A549 (cell line): ENCODE results near the gene ZCCHC12. TPM values are rescaled to one million over a fixed set of nuclear protein-coding genes. Genes with fewer than 3 reads are reported as not detected.

ENCODE experiments used
- ATAC-seq, 2 experiments: fragments of 200-7000 bp in 1 of 2; fragments of >200 bp in 1 of 2; cut with Nextera tagmentation in 1 of 2; cut with Tn5 transposase in 1 of 2; 3 replicates each; pipeline versions ENCODE4 v1.8.0 to v1.9.1; 2018 to 2020; ENCODE audit warnings: mild to moderate bottlenecking in 1 of 2, moderate library complexity in 1 of 2
- CTCF ChIA-PET: fragments of 300-600 bp; sonication (Branson Sonifier 250); formaldehyde crosslinking; extraction: SDS; loops from one replicate; lab custom pipeline; 2021; ENCODE audit warnings: antibody characterized with exemption, inconsistent platforms; lab: Yijun Ruan, JAX
- POLR2A ChIA-PET: fragments of 350-600 bp; formaldehyde crosslinking; extraction: SDS; loops from one replicate; lab custom pipeline; 2021; ENCODE audit warnings: antibody characterized with exemption, inconsistent platforms; lab: Yijun Ruan, JAX
- DNase-seq, 2 experiments: peaks; one replicate each; pipeline versions ENCODE4 v3.0.0 to v3.0.0-alpha.2; 2011 to 2016; ENCODE audit warnings: low read depth in 1 of 2, low spot score in 1 of 2
- FAIRE-seq: peaks from 2 replicates; lab custom pipeline; 2011; peaks lifted over from hg19 to GRCh38; lab: Jason Lieb, UNC
- H3K27ac ChIP-seq, 2 experiments: fragments of >200 bp; sonication (Bioruptor Twin); formaldehyde crosslinking; 3 replicates each; pipeline ENCODE4 v1.5.1; 2016 to 2017
- H3K4me1 ChIP-seq: fragments of >200 bp; sonication (Bioruptor Twin); formaldehyde crosslinking; 3 replicates; pipeline ENCODE4 v1.6.1; 2016
- H3K4me2 ChIP-seq: fragments of >200 bp; sonication (Bioruptor Twin); formaldehyde crosslinking; 3 replicates; pipeline ENCODE4 v1.6.1; 2016
- H3K4me3 ChIP-seq: fragments of >200 bp; sonication (Bioruptor Twin); formaldehyde crosslinking; 3 replicates; pipeline ENCODE4 v1.5.1; 2016
- H3K9me3 ChIP-seq: fragments of >200 bp; sonication (Bioruptor Twin); formaldehyde crosslinking; 3 replicates; pipeline ENCODE4 v1.6.1; 2016
- BHLHE40 ChIP-seq: IDR thresholded peaks from 2 replicates; pipeline ENCODE4 v1.6.1; 2012; ENCODE audit warnings: low read depth, low read length, inconsistent platforms
- CBX2 ChIP-seq: fragments of 200-600 bp; sonication (generic); IDR thresholded peaks from 2 replicates; pipeline ENCODE4 v1.6.1; 2016; ENCODE audit warnings: low read depth, mild to moderate bottlenecking, borderline replicate concordance
- CEBPB ChIP-seq, 2 experiments: fragments of >200 bp in 1 of 2; sonication (Bioruptor Twin) in 1 of 2; formaldehyde crosslinking in 1 of 2; IDR thresholded peaks; 2 replicates each; pipeline ENCODE4 v1.6.1; 2012 to 2016
- EHMT2 ChIP-seq: fragments of 200-600 bp; sonication (generic); IDR thresholded peaks from 2 replicates; pipeline ENCODE4 v1.6.1; 2016; ENCODE audit warnings: antibody characterized with exemption, low read depth, mild to moderate bottlenecking, moderate library complexity
- EP300 ChIP-seq, 2 experiments: fragments of >200 bp; sonication (Bioruptor Twin); formaldehyde crosslinking; IDR thresholded peaks; 2 replicates in 1 of 2; 3 replicates in 1 of 2; pipeline ENCODE4 v1.6.1; 2016 to 2017
- ESRRA ChIP-seq: fragments of 150-350 bp; IDR thresholded peaks from 2 replicates; pipeline ENCODE4 v1.6.1; 2014; ENCODE audit warnings: mild to moderate bottlenecking, low read length, borderline replicate concordance
- FOXS1 ChIP-seq: fragments of 250-450 bp; sonication (Bioruptor Pico); IDR thresholded peaks from 2 replicates; pipeline ENCODE4 v1.5.0; 2020; ENCODE audit warnings: mild to moderate bottlenecking, moderate library complexity
- GATA3 ChIP-seq: IDR thresholded peaks from 2 replicates; pipeline ENCODE4 v1.6.1; 2012; ENCODE audit warnings: borderline replicate concordance
- HDAC2 ChIP-seq: fragments of 200-600 bp; sonication (generic); IDR thresholded peaks from 2 replicates; pipeline ENCODE4 v1.6.1; 2016
- HOXA7 ChIP-seq: fragments of 250-450 bp; sonication (Bioruptor Pico); IDR thresholded peaks from 2 replicates; pipeline ENCODE4 v1.5.0; 2020; ENCODE audit warnings: mild to moderate bottlenecking, moderate library complexity
- HOXB13 ChIP-seq: fragments of 250-450 bp; sonication (Bioruptor Pico); IDR thresholded peaks from 2 replicates; pipeline ENCODE4 v1.5.0; 2020; ENCODE audit warnings: low read depth, mild to moderate bottlenecking, moderate library complexity
- HOXB5 ChIP-seq: fragments of 250-450 bp; sonication (Bioruptor Pico); IDR thresholded peaks from 2 replicates; pipeline ENCODE4 v1.5.0; 2020; ENCODE audit warnings: mild to moderate bottlenecking, moderate library complexity
- JUNB ChIP-seq: fragments of >200 bp; sonication (Bioruptor Twin); formaldehyde crosslinking; IDR thresholded peaks from 2 replicates; pipeline ENCODE4 v1.6.1; 2016
- MAFK ChIP-seq: fragments of 450-650 bp; IDR thresholded peaks from 2 replicates; pipeline ENCODE4 v1.6.1; 2014; ENCODE audit not compliant: partially characterized antibody
- MAZ ChIP-seq: fragments of 150-350 bp; IDR thresholded peaks from 2 replicates; pipeline ENCODE4 v1.6.1; 2014; ENCODE audit warnings: antibody characterized with exemption, low read depth, low read length, borderline replicate concordance
- MYC ChIP-seq: IDR thresholded peaks from 2 replicates; pipeline ENCODE4 v1.6.1; 2012; ENCODE audit warnings: mild to moderate bottlenecking, inconsistent platforms, low read length, improper control_type of control experiment, borderline replicate concordance
- PHF8 ChIP-seq: fragments of 200-600 bp; sonication (generic); IDR thresholded peaks from 2 replicates; pipeline ENCODE4 v1.6.1; 2016; ENCODE audit warnings: low read depth, mild to moderate bottlenecking, antibody characterized with exemption, moderate library complexity, borderline replicate concordance
- RFX5 ChIP-seq: fragments of 450-650 bp; IDR thresholded peaks from 2 replicates; pipeline ENCODE4 v1.7.1; 2014; ENCODE audit warnings: antibody characterized with exemption, mild to moderate bottlenecking, moderate library complexity
- SMC3 ChIP-seq: fragments of >200 bp; sonication (Bioruptor Twin); formaldehyde crosslinking; IDR thresholded peaks from 3 replicates; pipeline ENCODE4 v1.6.1; 2018; ENCODE audit warnings: inconsistent platforms
- SREBF2 ChIP-seq: fragments of 450-650 bp; IDR thresholded peaks from 2 replicates; pipeline ENCODE4 v1.6.1; 2014; ENCODE audit warnings: mild to moderate bottlenecking, moderate library complexity
- TFCP2L1 ChIP-seq: fragments of 250-450 bp; sonication (Bioruptor Pico); IDR thresholded peaks from 2 replicates; pipeline ENCODE4 v1.5.0; 2021; ENCODE audit warnings: mild to moderate bottlenecking
- ZC3H11A ChIP-seq: fragments of 450-650 bp; IDR thresholded peaks from 2 replicates; pipeline ENCODE4 v1.6.1; 2014; ENCODE audit warnings: antibody characterized with exemption, mild to moderate bottlenecking
- ZFP36 ChIP-seq: fragments of 450-650 bp; IDR thresholded peaks from 2 replicates; pipeline ENCODE4 v1.6.1; 2014; ENCODE audit warnings: borderline replicate concordance; ENCODE audit not compliant: partially characterized antibody
- WGBS: methylation state at CpG from one replicate; pipeline ENCODE4 v1.1.6; 2017; ENCODE audit errors: missing lambda C conversion rate; 5-methylcytosine and 5-hydroxymethylcytosine counted together
- polyA plus RNA-seq, 4 experiments: library from polyadenylated mRNA; depleted of rRNA in 3 of 4; stranded (reverse); fragments of >200 nt; fragmentation: RNase III in 1 of 4; extraction: RNeasy Plus Mini Kit Qiagen cat#74134 plus additional on column Dnase treatment in 1 of 4; gene quantifications; 2 replicates in 3 of 4; 3 replicates in 1 of 4; pipeline ENCODE4 v1.2.3, GENCODE V29; 2011 to 2017
- TF ChIP-seq, protein P1 (sequence below): fragments of >200 bp; sonication (Bioruptor Twin); formaldehyde crosslinking; IDR thresholded peaks from 3 replicates; pipeline ENCODE4 v1.6.1; 2016
- TF ChIP-seq, protein P2 (sequence below): fragments of >200 bp; sonication (Bioruptor Twin); formaldehyde crosslinking; IDR thresholded peaks from 2 replicates; pipeline ENCODE4 v1.6.1; 2016
- TF ChIP-seq, protein P3 (sequence below): fragments of 150-350 bp; IDR thresholded peaks from 2 replicates; pipeline ENCODE4 v1.6.1; 2014; ENCODE audit warnings: low read depth, mild to moderate bottlenecking, low read length
- TF ChIP-seq, protein P4 (sequence below): fragments of 250-450 bp; sonication (Bioruptor Pico); IDR thresholded peaks from 2 replicates; pipeline ENCODE4 v1.5.0; 2021; ENCODE audit warnings: mild to moderate bottlenecking, moderate library complexity, borderline replicate concordance
- TF ChIP-seq, protein P5 (sequence below): fragments of 250-450 bp; sonication (Bioruptor Pico); IDR thresholded peaks from 2 replicates; pipeline ENCODE4 v1.5.0; 2020; ENCODE audit warnings: low read depth, mild to moderate bottlenecking, moderate library complexity
- TF ChIP-seq, protein P6 (sequence below): fragments of 450-650 bp; IDR thresholded peaks from 2 replicates; pipeline ENCODE4 v1.6.1; 2014; ENCODE audit warnings: antibody characterized with exemption

ZCCHC12 gene
- polyA plus RNA-seq, 2 of the 4 experiments (the other 2 are of a cell fraction) = 0.04 to 0.13 TPM

DNA sequence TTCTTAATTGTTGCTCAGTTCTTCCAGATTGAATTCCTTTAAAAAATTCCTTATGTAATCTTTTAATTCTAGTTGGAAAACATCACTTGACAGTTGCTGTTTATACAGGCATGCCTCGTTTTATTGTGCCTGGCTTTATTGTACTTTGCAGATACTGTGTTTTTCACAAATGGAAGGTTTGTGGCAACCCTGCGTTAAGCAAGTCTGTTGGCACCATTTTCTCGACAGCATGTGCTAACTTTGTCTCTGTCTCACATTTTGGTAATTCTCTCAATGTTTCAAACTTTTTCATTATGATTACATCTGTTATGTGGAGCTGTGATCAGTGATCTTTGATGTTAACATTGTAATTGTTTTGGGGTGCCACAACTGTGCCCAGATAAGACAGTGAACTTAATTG is 33.4 kb downstream of the ZCCHC12 start:
- CTCF ChIA-PET = interaction anchor here (0.6 to 1.0 kb wide), 2 partner anchors 18 to 263 kb away, joined by 3 to 4 read pairs; no protein-coding TSS in a partner anchor

DNA sequence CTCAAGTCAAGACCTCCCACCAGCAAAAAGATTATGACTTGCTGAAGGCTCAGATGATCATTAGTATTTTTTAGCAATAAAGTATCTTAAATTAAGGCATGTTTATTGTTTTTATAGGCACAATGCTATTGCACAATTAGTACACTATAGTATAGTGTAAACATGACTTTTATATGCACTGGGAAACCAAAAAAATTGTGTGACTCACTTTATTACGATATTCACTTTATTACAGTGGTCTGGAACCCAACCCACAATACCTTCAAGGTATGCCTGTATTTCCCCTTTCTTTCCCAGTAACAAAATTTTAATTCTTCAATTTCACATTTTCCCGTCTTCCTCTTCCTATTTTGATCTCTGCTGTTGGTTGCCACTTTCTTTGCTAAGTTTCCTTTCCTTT is 37.7 kb downstream of the ZCCHC12 start:
- TF ChIP-seq SMC3 (no peak), CBX2 (no peak), EP300 (IDR thresholded peaks at IDR 0.05) (no peak), RFX5 (no peak), HDAC2 (no peak), ESRRA (no peak), SREBF2 (no peak), HOXA7 (CRISPR knock-in tag) (no peak), HOXB13 (CRISPR knock-in tag) (no peak), EHMT2 (no peak), BHLHE40 (no peak), HOXB5 (no peak), MYC (no peak)
- TF ChIP-seq, protein P1, sequence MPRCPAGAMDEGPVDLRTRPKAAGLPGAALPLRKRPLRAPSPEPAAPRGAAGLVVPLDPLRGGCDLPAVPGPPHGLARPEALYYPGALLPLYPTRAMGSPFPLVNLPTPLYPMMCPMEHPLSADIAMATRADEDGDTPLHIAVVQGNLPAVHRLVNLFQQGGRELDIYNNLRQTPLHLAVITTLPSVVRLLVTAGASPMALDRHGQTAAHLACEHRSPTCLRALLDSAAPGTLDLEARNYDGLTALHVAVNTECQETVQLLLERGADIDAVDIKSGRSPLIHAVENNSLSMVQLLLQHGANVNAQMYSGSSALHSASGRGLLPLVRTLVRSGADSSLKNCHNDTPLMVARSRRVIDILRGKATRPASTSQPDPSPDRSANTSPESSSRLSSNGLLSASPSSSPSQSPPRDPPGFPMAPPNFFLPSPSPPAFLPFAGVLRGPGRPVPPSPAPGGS = no peak
- TF ChIP-seq, protein P2, sequence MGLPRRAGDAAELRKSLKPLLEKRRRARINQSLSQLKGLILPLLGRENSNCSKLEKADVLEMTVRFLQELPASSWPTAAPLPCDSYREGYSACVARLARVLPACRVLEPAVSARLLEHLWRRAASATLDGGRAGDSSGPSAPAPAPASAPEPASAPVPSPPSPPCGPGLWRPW = no peak
- TF ChIP-seq, protein P3, sequence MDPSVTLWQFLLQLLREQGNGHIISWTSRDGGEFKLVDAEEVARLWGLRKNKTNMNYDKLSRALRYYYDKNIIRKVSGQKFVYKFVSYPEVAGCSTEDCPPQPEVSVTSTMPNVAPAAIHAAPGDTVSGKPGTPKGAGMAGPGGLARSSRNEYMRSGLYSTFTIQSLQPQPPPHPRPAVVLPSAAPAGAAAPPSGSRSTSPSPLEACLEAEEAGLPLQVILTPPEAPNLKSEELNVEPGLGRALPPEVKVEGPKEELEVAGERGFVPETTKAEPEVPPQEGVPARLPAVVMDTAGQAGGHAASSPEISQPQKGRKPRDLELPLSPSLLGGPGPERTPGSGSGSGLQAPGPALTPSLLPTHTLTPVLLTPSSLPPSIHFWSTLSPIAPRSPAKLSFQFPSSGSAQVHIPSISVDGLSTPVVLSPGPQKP = no peak
- no peak for ATAC-seq
- H3K4me2 ChIP-seq = no peak overlapping the region
- no peak for DNase-seq
- POLR2A ChIA-PET = no interaction called here
- H3K9me3 ChIP-seq = no peaks in the 10 kb centered on the region
- no peak overlapping the region for H3K4me3 ChIP-seq
- H3K27ac ChIP-seq = no peak overlapping the region
- no peaks in the 10 kb centered on the region for H3K4me1 ChIP-seq
- WGBS = 61% methylated on average over 2 of the region's 2 CpGs
- CTCF ChIA-PET = no interaction called here
- FAIRE-seq = no peak

More for the DNA sequence above, 33.4 kb downstream of the ZCCHC12 start:
- Histone ChIP-seq H3K27ac (no peak overlapping the region), H3K9me3 (no peaks in the 10 kb centered on the region), H3K4me3 (no peak overlapping the region), H3K4me1 (0 out of 3 replicates have a peak, but pooled peaks cover 4% of the 10 kb centered on the region), H3K4me2 (no peak overlapping the region)
- ATAC-seq (no peak), FAIRE-seq (no peak), DNase-seq (no peak)
- POLR2A ChIA-PET = no interaction called here
- WGBS = 46% methylated on average over 3 of the region's 3 CpGs
- no peak for TF ChIP-seq ZFP36
- TF ChIP-seq, protein P4, sequence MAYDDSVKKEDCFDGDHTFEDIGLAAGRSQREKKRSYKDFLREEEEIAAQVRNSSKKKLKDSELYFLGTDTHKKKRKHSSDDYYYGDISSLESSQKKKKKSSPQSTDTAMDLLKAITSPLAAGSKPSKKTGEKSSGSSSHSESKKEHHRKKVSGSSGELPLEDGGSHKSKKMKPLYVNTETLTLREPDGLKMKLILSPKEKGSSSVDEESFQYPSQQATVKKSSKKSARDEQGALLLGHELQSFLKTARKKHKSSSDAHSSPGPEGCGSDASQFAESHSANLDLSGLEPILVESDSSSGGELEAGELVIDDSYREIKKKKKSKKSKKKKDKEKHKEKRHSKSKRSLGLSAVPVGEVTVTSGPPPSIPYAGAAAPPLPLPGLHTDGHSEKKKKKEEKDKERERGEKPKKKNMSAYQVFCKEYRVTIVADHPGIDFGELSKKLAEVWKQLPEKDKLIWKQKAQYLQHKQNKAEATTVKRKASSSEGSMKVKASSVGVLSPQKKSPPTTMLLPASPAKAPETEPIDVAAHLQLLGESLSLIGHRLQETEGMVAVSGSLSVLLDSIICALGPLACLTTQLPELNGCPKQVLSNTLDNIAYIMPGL (CRISPR knock-in tag) = no peak

DNA sequence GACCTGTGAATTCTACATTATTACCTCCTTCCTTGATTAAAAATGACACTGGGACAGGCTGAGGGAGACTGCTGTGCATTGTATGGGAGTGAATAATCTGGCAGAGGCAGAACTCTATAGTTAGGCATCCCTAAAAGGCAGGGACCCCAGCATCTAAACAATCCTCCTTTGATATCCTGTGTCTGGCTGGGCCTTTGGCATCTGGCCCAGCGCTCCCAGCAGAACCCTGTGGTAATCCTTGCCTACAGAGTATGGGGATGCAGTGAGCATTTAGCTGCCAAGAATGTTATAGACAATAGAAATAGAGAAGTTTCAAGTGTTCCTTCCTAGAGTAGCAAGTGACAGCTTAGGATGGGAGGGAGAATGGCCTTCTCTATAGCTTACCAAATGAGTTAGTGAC is 38.5 kb downstream of the ZCCHC12 start:
- CTCF ChIA-PET = interaction anchor here (1.1 to 3.3 kb wide), 3 partner anchors 12 to 23 kb away, joined by 3 to 12 read pairs (median 4); no protein-coding TSS in a partner anchor
- POLR2A ChIA-PET = no interaction called here
- Histone ChIP-seq H3K4me1 (no peaks in the 10 kb centered on the region), H3K4me3 (no peak overlapping the region), H3K9me3 (no peaks in the 10 kb centered on the region), H3K4me2 (no peak overlapping the region), H3K27ac (no peak overlapping the region)
- no peak for DNase-seq
- ATAC-seq = no peak
- no peak for FAIRE-seq
- 50% methylated on average over 1 of the region's 1 CpG for whole genome bisulfite sequencing
- TF ChIP-seq MAFK (no peak), CBX2 (no peak), BHLHE40 (no peak), MAZ (no peak), CEBPB (IDR thresholded peaks at IDR 0.05) (no peak), FOXS1 (CRISPR knock-in tag) (no peak), GATA3 (no peak), ZC3H11A (no peak), PHF8 (no peak), JUNB (no peak), TFCP2L1 (CRISPR knock-in tag) (no peak)
- TF ChIP-seq, protein P5, sequence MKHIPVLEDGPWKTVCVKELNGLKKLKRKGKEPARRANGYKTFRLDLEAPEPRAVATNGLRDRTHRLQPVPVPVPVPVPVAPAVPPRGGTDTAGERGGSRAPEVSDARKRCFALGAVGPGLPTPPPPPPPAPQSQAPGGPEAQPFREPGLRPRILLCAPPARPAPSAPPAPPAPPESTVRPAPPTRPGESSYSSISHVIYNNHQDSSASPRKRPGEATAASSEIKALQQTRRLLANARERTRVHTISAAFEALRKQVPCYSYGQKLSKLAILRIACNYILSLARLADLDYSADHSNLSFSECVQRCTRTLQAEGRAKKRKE (CRISPR knock-in tag) = no peak
- TF ChIP-seq, protein P6, sequence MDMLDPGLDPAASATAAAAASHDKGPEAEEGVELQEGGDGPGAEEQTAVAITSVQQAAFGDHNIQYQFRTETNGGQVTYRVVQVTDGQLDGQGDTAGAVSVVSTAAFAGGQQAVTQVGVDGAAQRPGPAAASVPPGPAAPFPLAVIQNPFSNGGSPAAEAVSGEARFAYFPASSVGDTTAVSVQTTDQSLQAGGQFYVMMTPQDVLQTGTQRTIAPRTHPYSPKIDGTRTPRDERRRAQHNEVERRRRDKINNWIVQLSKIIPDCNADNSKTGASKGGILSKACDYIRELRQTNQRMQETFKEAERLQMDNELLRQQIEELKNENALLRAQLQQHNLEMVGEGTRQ = no peak
- TF ChIP-seq, protein P3 = no peak
